HG03039 (cell line): ENCODE data around the gene HMGB3.
"Not testable (repeated sequence)": the region's sequence is repeated elsewhere in the genome, so short reads cannot be mapped to it uniquely, and the experiment has no call there.

Experiments used
- ATAC-seq: cut with Tn5 transposase; IDR thresholded peaks from one replicate; pipeline ENCODE4 v1.9.1; 2021; ENCODE audit warnings: mild to moderate bottlenecking, moderate library complexity; ENCODE audit not compliant: unreplicated experiment

HMGB3 gene

GRCh38 chrX:150982788-150983520 is at the start of gene HMGB3:
Gene HMGB3, plus strand, starts transcription at chrX:150983335. Its CDS starts 2,265 bp downstream, at chrX:150985600.
- peak; percentile 96 for ATAC-seq

GRCh38 chrX:150933945-150934350 is 49.2 kb upstream of the HMGB3 start:
- ATAC-seq: no peak

GRCh38 chrX:150934453-150934852 is 48.7 kb upstream of the HMGB3 start:
- ATAC-seq: no peak

- no peak for ATAC-seq
Observed at GRCh38 chrX:150935467-150935866, 47.7 kb upstream of the HMGB3 start.

GRCh38 chrX:150936556-150936955 is 46.6 kb upstream of the HMGB3 start:
- no peak for ATAC-seq

- ATAC-seq: no peak
Observed at GRCh38 chrX:150940844-150941495, 42.2 kb upstream of the HMGB3 start.

GRCh38 chrX:150941580-150941979 is 41.6 kb upstream of the HMGB3 start:
- ATAC-seq: no peak

GRCh38 chrX:150942942-150943594 is 40.1 kb upstream of the HMGB3 start:
- no peak for ATAC-seq

- no peak for ATAC-seq
Observed at GRCh38 chrX:150944233-150944632, 38.9 kb upstream of the HMGB3 start.

GRCh38 chrX:150954951-150955350 is 28.2 kb upstream of the HMGB3 start:
- no peak for ATAC-seq

- ATAC-seq: no peak
Observed at GRCh38 chrX:150955590-150955989, 27.5 kb upstream of the HMGB3 start.

GRCh38 chrX:150958177-150958576 is 25.0 kb upstream of the HMGB3 start:
- no peak for ATAC-seq

GRCh38 chrX:150959557-150959956 is 23.6 kb upstream of the HMGB3 start:
- no peak for ATAC-seq

GRCh38 chrX:150961631-150962030 is 21.5 kb upstream of the HMGB3 start:
- no peak for ATAC-seq

GRCh38 chrX:150964416-150964815 is 18.7 kb upstream of the HMGB3 start:
- ATAC-seq: not testable (repeated sequence)

GRCh38 chrX:150966235-150966634 is 16.9 kb upstream of the HMGB3 start:
- ATAC-seq: no peak

- no peak for ATAC-seq
Observed at GRCh38 chrX:150966742-150967141, 16.4 kb upstream of the HMGB3 start.

- ATAC-seq: no peak
Observed at GRCh38 chrX:150967786-150968185, 15.3 kb upstream of the HMGB3 start.

GRCh38 chrX:150968862-150969720 is 14.0 kb upstream of the HMGB3 start:
- no peak for ATAC-seq

GRCh38 chrX:150972450-150972849 is 10.7 kb upstream of the HMGB3 start:
- ATAC-seq: no peak
